Left ventricle myocardium inferior (tissue), 1 donor: Measurements from ENCODE around the gene PRPF39. TPM values are rescaled to one million over a fixed set of nuclear protein-coding genes. Genes with fewer than 3 reads are reported as not detected.

Source experiments
- DNase-seq: peaks from one replicate; pipeline ENCODE4 v3.0.0-alpha.2; 2020
- H3K27ac ChIP-seq: fragments of 200-600 bp; replicated peaks from 2 replicates; pipeline ENCODE4 v1.8.0; 2021
- H3K27me3 ChIP-seq: fragments of 200-600 bp; 2 replicates; pipeline ENCODE4 v1.8.0; 2021; ENCODE audit warnings: low read depth
- H3K36me3 ChIP-seq: fragments of 200-600 bp; 2 replicates; pipeline ENCODE4 v1.8.0; 2021
- H3K4me1 ChIP-seq: fragments of 200-600 bp; 2 replicates; pipeline ENCODE4 v1.8.0; 2021
- H3K4me3 ChIP-seq: fragments of 200-600 bp; 2 replicates; pipeline ENCODE4 v1.8.0; 2021; ENCODE audit warnings: mild to moderate bottlenecking, moderate library complexity
- H3K9me3 ChIP-seq: fragments of 200-600 bp; replicated peaks from 2 replicates; pipeline ENCODE4 v1.8.0; 2021
- intact Hi-C: fragments of 100-400 bp; cut with micrococcal nuclease; formaldehyde crosslinking; loops from one replicate; pipeline ENCODE4 v1.11.0; 2022
- total RNA-seq: library from RNA; stranded (reverse); fragmentation: NEBNext Ultra II Directional; extraction: Animal tissue kit (Norgen Biotek cat#: 25700); gene quantifications from one replicate; pipeline ENCODE4 v1.2.1, GENCODE V29; 2021
- TF ChIP-seq, protein P1 (sequence below): fragments of 200-600 bp; IDR thresholded peaks from 2 replicates; pipeline ENCODE4 v1.8.0; 2021; ENCODE audit warnings: antibody characterized with exemption, mild to moderate bottlenecking, borderline replicate concordance
- donor health status: DM: no; HTN: yes; CAD: no; lungs with severe emphysema.

The PRPF39 gene
- total RNA-seq, 1 donor from 2014 or later: 11.1 TPM

DNA sequence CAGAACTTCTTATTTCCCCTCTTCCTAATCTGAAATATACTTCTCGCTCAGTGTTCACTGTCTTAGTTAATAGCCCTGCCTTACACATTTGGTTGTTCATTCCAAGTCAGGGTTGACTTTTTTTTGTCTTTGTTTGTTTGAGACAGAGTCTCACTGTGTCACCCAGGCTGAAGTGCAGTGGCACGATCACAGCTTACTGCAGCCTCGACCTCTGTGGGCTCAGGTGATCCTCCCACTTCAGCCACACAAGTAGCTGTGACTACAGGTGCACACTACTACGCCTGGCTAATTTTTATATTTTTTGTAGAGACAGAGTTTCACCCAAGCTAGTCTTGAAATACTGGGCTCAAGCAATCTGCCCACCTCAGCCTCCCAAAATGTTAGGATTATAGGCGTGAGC is 42.3 kb upstream of the PRPF39 start:
- Histone ChIP-seq H3K27me3 (no peaks in the 10 kb centered on the region), H3K36me3 (peaks cover 71% of the 10 kb centered on the region), H3K4me3 (no peak overlapping the region), H3K27ac (no peak overlapping the region), H3K4me1 (peaks cover 6% of the 10 kb centered on the region), H3K9me3 (no peaks in the 10 kb centered on the region)
- intact Hi-C loops: no loop called here
- DNase-seq: no peak
- TF ChIP-seq, protein P1, sequence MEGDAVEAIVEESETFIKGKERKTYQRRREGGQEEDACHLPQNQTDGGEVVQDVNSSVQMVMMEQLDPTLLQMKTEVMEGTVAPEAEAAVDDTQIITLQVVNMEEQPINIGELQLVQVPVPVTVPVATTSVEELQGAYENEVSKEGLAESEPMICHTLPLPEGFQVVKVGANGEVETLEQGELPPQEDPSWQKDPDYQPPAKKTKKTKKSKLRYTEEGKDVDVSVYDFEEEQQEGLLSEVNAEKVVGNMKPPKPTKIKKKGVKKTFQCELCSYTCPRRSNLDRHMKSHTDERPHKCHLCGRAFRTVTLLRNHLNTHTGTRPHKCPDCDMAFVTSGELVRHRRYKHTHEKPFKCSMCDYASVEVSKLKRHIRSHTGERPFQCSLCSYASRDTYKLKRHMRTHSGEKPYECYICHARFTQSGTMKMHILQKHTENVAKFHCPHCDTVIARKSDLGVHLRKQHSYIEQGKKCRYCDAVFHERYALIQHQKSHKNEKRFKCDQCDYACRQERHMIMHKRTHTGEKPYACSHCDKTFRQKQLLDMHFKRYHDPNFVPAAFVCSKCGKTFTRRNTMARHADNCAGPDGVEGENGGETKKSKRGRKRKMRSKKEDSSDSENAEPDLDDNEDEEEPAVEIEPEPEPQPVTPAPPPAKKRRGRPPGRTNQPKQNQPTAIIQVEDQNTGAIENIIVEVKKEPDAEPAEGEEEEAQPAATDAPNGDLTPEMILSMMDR: no peak

DNA sequence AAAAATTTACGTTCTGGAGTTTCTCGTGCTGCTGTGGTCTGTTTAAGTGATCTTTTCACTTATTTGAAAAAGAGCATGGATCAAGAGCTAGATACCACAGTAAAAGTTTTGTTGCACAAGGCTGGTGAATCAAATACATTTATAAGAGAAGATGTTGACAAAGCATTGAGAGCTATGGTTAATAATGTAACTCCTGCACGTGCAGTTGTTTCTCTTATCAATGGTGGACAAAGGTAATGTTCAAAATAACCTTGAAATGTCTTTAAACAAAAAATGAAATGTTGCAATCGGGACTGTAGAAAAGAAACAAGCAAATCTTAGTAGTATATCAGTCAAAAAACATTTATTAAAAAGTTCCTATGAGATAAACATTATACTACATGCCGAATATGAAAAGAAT is 39.3 kb upstream of the PRPF39 start:
- no peaks in the 10 kb centered on the region for H3K27me3 ChIP-seq
- H3K4me1 ChIP-seq: peaks cover 6% of the 10 kb centered on the region
- DNase-seq: no peak
- H3K4me3 ChIP-seq: no peak overlapping the region
- H3K36me3 ChIP-seq: peaks cover 74% of the 10 kb centered on the region
- TF ChIP-seq, protein P1: no peak
- intact Hi-C loops: no loop called here
- no peak overlapping the region for H3K27ac ChIP-seq
- no peaks in the 10 kb centered on the region for H3K9me3 ChIP-seq

DNA sequence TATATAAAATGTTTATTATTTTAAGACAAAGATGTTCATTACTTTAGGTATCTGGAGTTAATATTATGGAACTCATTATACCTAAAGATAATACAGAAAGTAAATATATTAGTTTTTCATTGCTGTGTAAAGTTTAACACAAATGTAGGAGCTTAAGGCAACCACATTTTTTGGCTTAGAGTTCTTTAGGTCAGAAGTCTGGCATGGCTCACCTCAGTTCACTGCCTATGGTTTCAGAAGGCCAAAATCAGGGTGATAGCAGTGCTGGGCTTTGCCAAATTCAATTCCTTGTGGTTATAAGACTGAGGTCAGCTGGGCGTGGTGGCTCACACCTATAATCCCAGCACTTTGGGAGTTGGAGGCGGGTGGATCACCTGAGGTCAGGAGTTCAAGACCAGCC is 35.5 kb upstream of the PRPF39 start:
- intact Hi-C loops: no loop called here
- peaks cover 82% of the 10 kb centered on the region for H3K36me3 ChIP-seq

DNA sequence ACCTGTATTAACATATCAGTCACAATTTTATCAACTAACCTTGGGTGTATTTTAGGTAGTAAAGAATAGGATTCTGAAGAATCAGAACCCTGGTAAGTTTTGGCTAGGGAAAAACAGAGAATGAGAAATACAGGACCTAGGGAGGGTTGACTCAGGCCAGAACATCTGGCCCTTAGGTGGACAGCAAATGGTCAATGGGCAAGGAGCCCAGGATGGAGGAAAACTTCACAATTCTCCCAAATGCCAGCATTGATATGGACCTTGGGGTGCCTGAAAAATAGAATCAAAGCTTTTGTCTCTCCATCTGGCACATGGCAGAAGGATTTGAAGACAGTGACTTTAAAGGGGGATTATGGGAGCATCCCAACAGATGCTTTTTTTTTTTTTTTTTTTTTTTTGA is 32.7 kb upstream of the PRPF39 start:
- peaks cover 81% of the 10 kb centered on the region for H3K36me3 ChIP-seq
- no peak overlapping the region for H3K27ac ChIP-seq
- H3K4me3 ChIP-seq: no peak overlapping the region
- peaks cover 2% of the 10 kb centered on the region for H3K9me3 ChIP-seq
- TF ChIP-seq, protein P1: no peak
- intact Hi-C loops: no loop called here
- DNase-seq: no peak
- H3K27me3 ChIP-seq: no peaks in the 10 kb centered on the region
- no peaks in the 10 kb centered on the region for H3K4me1 ChIP-seq

More for the DNA sequence above, 35.5 kb upstream of the PRPF39 start:
- Histone ChIP-seq H3K9me3 (no peaks in the 10 kb centered on the region), H3K4me3 (no peak overlapping the region), H3K4me1 (no peaks in the 10 kb centered on the region), H3K27ac (no peak overlapping the region), H3K27me3 (no peaks in the 10 kb centered on the region)
- TF ChIP-seq, protein P1: no peak
- no peak for DNase-seq

- intact Hi-C loops: no loop called here
- Histone ChIP-seq H3K36me3 (peaks cover 79% of the 10 kb centered on the region), H3K27me3 (no peaks in the 10 kb centered on the region), H3K27ac (no peak overlapping the region), H3K9me3 (peaks cover 9% of the 10 kb centered on the region), H3K4me1 (no peaks in the 10 kb centered on the region), H3K4me3 (no peak overlapping the region)
- TF ChIP-seq, protein P1: no peak
- DNase-seq: no peak
Observed at GRCh38 chr14:45051896-45052295, 32.0 kb upstream of the PRPF39 start.

DNA sequence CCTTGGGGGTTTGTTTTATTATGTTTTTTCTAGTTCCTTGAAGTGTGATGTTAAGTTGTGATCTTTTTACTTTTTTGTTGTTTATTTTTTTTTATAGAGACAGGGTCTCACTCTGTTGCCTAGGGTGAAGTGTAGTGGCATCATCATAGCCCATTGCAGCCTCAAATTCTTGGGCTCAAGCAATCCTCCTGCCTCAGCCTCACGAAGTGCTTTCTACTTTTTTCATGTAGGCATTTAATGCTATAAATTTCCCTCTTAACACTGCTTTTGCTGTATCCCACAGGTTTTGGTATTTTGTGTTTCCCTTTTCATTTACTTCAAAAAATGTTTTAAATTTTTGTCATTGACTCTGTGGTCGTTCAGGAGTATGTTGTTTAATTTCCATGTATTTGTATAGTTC is 26.6 kb upstream of the PRPF39 start:
- TF ChIP-seq, protein P1: no peak
- Histone ChIP-seq H3K4me1 (no peaks in the 10 kb centered on the region), H3K4me3 (no peak overlapping the region), H3K9me3 (peaks cover 15% of the 10 kb centered on the region), H3K27ac (no peak overlapping the region), H3K36me3 (peaks cover 43% of the 10 kb centered on the region), H3K27me3 (no peaks in the 10 kb centered on the region)
- intact Hi-C loops: no loop called here
- DNase-seq: no peak
